Right atrium auricular region (tissue), 2 donors: ENCODE measurements around the gene IGF2. TPM values are rescaled to one million over a fixed set of nuclear protein-coding genes. Genes with fewer than 3 reads are reported as not detected.

Experiments used
- DNase-seq: peaks from one replicate; pipeline ENCODE4 v3.0.0-alpha.2; 2019; ENCODE audit warnings: low spot score
- H3K27ac ChIP-seq, 2 donors: fragments of 200-600 bp; sonication (generic); 1 replicate in 1 of 2; 2 replicates in 1 of 2; pipeline ENCODE4 v1.5.1; 2016 to 2019
- H3K27me3 ChIP-seq, 2 donors: fragments of 200-600 bp; sonication (generic); one replicate each; pipeline versions ENCODE4 v1.5.1 to v1.6.0; 2017 to 2019
- H3K36me3 ChIP-seq: fragments of 200-600 bp; sonication (generic); one replicate; pipeline ENCODE4 v1.5.1; 2016
- H3K4me1 ChIP-seq, 2 donors: fragments of 200-600 bp; sonication (generic); one replicate each; pipeline versions ENCODE4 v1.5.1 to v1.6.0; 2017 to 2019
- H3K4me3 ChIP-seq, 2 donors: fragments of 200-600 bp; sonication (generic); 1 replicate in 1 of 2; 2 replicates in 1 of 2; pipeline ENCODE4 v1.5.1; 2017 to 2019; ENCODE audit warnings: mild to moderate bottlenecking in 1 of 2, moderate library complexity in 1 of 2
- H3K9me3 ChIP-seq, 2 donors: fragments of 200-600 bp; sonication (generic); one replicate each; pipeline ENCODE4 v1.5.1; 2019
- total RNA-seq, 2 donors: library from RNA; depleted of rRNA; stranded (reverse); fragments of >200 nt; gene quantifications; one replicate each; pipeline ENCODE4 v1.1.0, GENCODE V29; 2016
- TF ChIP-seq, protein P1 (sequence below), 2 donors: fragments of 200-600 bp; sonication (generic); IDR thresholded peaks; one replicate each; pipeline ENCODE4 v1.5.1; 2019; ENCODE audit warnings: antibody characterized with exemption in 2 of 2

The IGF2 gene
- total RNA-seq, 2 donors from 2014 or later: 43.2 to 61.9 TPM

DNA sequence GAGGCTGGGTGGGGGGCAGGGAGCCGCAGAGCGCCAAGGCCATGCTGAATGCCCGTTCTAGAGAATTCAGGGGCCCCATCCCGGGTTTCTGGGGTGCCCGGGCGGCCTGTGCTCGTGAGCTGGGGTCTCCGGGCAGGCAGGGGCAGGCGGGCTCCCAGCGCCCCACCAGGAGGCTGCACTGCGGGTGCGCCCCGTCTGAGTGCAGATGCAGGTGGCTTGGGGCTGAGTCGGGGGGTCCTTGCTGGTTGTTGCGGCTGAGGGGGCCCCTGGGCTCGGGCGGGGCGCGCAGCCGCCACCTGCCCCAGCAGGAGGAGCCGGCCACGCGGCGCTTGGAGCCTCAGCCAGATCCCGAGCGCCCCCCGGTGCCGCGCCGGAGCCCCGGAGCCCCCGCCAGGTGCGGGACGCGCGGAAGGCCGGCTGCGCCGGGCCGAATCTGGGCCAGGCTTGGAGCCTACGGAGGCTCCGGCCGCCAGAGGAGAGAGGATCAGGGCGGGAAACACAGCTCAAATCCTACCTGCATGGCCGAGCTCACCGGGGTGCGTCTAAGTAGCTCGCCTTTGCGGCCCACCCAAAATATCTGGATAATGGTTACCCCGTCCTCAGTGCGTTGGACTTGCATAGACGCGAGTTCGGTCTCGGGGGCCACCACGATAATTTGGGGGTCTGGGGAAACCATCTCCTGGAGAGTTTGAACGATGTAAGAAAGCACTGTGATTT lies 590 bp upstream of the IGF2 start:
- H3K9me3 ChIP-seq: no peaks in the 10 kb centered on the region
- DNase-seq: no peak
- peaks cover 11 to 43% of the 10 kb centered on the region in 2 donors for H3K27me3 ChIP-seq
- no peaks in the 10 kb centered on the region for H3K36me3 ChIP-seq
- H3K27ac ChIP-seq: no peak overlapping the region
- H3K4me3 ChIP-seq: peak overlapping the region in 1 of 2 donors; percentile 30
- H3K4me1 ChIP-seq: peaks cover 0 to 40% of the 10 kb centered on the region in 2 donors
- TF ChIP-seq, protein P1, sequence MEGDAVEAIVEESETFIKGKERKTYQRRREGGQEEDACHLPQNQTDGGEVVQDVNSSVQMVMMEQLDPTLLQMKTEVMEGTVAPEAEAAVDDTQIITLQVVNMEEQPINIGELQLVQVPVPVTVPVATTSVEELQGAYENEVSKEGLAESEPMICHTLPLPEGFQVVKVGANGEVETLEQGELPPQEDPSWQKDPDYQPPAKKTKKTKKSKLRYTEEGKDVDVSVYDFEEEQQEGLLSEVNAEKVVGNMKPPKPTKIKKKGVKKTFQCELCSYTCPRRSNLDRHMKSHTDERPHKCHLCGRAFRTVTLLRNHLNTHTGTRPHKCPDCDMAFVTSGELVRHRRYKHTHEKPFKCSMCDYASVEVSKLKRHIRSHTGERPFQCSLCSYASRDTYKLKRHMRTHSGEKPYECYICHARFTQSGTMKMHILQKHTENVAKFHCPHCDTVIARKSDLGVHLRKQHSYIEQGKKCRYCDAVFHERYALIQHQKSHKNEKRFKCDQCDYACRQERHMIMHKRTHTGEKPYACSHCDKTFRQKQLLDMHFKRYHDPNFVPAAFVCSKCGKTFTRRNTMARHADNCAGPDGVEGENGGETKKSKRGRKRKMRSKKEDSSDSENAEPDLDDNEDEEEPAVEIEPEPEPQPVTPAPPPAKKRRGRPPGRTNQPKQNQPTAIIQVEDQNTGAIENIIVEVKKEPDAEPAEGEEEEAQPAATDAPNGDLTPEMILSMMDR (IDR thresholded peaks at IDR 0.05): peak in 1 of 2 donors; percentile 10

DNA sequence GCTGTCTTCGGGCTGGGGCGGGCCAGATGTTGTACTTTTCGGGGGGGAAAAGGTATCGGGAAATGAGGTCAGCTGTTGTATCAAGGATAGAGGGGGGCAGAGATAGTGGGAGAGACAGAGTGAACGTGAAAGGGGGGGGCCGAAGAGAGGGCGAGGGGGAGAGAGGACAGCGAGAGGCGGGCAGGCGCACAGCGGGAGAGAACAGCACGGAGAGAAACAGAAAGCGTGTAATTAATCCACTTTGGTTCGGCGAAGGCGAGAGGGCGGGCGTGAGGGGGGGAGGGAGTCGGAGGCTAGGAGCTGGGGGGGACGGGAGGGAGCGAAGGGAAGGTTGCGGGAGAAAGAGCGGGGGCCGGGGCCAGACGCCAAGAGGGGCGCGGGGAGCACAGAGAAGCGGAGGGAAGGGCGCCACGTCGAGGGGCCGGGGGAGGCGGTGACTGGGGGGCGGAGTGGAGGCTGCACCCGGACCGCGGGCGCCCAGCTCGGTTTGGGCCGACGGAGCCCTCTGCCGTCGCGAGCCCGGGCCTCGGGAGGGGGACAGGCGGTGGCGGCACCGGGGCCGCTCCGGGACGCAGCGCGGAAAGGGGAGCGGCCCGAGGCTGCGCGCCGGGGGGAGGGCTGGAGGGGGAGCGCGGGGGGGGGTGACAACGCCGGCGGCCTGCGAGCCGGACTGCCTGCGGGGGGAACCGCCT lies 612 bp downstream of the IGF2 start:
- Histone ChIP-seq H3K4me3 (peak overlapping the region; percentile 29 to 50), H3K4me1 (peaks cover 0 to 28% of the 10 kb centered on the region in 2 donors), H3K27me3 (peaks cover 9 to 31% of the 10 kb centered on the region in 2 donors), H3K27ac (peak overlapping the region; percentile 23 to 46), H3K36me3 (no peaks in the 10 kb centered on the region), H3K9me3 (no peaks in the 10 kb centered on the region)
- TF ChIP-seq, protein P1 (IDR thresholded peaks at IDR 0.05): no peak
- no peak for DNase-seq

DNA sequence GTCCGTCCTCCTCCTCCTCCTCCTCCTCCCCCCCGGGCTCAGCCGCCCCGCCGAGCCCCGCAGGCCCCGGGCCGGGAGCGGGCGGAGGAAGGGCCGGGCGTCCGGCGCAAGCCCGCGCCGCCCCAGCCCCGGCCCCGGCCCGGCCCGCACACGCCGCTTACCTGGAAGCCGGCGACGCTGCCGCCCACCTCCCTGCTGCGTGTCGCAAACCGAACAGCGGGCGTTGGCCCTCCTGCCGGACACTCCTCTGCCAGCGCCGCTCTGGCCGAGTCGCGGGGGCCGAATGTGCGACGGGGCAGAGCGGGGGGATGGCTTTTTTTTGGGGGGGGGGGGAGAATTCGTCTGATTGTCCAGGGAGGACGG lies 1.1 kb downstream of the IGF2 start:
- H3K4me1 ChIP-seq: peaks cover 0 to 28% of the 10 kb centered on the region in 2 donors
- H3K4me3 ChIP-seq: peak overlapping the region; percentile 29 to 50
- DNase-seq: no peak
- H3K36me3 ChIP-seq: no peaks in the 10 kb centered on the region
- H3K27me3 ChIP-seq: peaks cover 9 to 25% of the 10 kb centered on the region in 2 donors
- H3K9me3 ChIP-seq: no peaks in the 10 kb centered on the region
- peak overlapping the region; percentile 23 to 46 for H3K27ac ChIP-seq
- TF ChIP-seq, protein P1 (IDR thresholded peaks at IDR 0.05): no peak

DNA sequence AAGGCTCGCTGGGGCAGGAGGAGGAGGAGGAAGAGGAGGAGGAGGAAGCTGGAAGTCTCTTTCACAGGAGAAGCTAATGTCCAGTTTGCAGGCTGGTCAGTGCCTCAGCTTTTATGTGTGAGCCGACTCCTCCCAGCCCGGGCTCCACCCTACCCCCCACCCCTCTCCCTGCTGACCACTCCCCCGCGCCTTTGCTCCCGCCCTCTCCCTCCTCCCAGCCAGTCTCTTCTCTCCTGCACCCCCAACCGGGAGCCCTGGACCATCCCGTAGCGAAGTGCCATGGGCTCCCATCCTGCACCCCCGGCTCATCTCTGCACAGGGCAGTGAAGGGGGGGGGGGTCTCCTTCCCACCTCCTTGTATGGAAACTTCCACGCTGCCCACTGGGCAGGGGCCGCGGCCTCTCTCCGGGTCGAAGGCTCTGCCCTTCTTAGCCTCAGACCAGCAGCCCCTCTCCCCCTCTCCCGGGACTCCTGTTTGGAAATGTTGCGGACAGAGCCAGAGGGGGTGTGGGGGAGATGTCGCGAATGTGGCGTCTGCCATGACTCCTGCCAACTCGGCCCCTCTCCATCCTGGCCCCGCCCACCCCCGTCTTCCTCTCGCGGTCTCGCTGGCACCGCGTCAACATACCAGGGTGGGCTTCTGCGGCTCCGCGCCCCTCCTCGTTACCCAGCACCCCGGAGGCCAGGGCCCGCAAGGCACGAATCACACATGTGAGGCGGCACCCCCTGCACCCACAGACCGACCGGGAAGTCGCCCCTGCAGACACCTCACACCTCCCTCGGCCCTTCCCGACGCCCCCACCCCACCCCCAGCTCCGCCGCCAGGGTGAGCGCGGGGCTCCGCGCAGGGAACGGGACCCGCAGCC lies 1.8 kb downstream of the IGF2 start:
- peak; percentile 62 for DNase-seq
- H3K36me3 ChIP-seq: no peaks in the 10 kb centered on the region
- peaks cover 0 to 28% of the 10 kb centered on the region in 2 donors for H3K4me1 ChIP-seq
- peaks cover 8 to 19% of the 10 kb centered on the region in 2 donors for H3K27me3 ChIP-seq
- peak overlapping the region; percentile 22 to 50 for H3K4me3 ChIP-seq
- peak overlapping the region in 1 of 2 donors; percentile 42 for H3K27ac ChIP-seq
- no peaks in the 10 kb centered on the region for H3K9me3 ChIP-seq
- TF ChIP-seq, protein P1 (IDR thresholded peaks at IDR 0.05): no peak

DNA sequence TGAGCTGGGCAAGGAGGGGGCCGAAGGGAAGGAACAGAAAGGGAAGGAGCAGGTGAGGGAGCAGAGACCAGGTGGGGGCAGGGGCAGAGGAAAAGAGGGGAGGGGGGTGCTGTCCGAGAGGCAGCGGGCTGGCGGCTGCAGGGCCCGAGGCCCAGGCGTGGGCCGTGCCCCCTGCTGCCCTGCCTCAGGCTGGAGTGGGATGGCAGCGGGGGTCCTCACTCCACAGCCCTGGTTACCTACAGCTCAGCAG lies 2.3 kb downstream of the IGF2 start:
- no peaks in the 10 kb centered on the region for H3K36me3 ChIP-seq
- peak overlapping the region; percentile 7 to 50 for H3K4me3 ChIP-seq
- no peak overlapping the region for H3K27ac ChIP-seq
- H3K9me3 ChIP-seq: no peaks in the 10 kb centered on the region
- DNase-seq: no peak
- H3K27me3 ChIP-seq: peaks cover 3 to 19% of the 10 kb centered on the region in 2 donors
- H3K4me1 ChIP-seq: peaks cover 0 to 28% of the 10 kb centered on the region in 2 donors
- TF ChIP-seq, protein P1 (IDR thresholded peaks at IDR 0.05): no peak
